OCI-LY3 (cell line): Measurements from ENCODE around the gene KIF5C.

Source experiments
- H2AFZ ChIP-seq: fragments of 200-600, 300-600 bp; shearing (Covaris generic); 2 replicates; pipeline ENCODE4 v1.6.0; 2014; ENCODE audit warnings: antibody characterized with exemption, low read depth, low read length
- H3K27ac ChIP-seq: fragments of 200-600, 300-600 bp; sonication (generic); 2 replicates; pipeline ENCODE4 v1.5.1; 2014; ENCODE audit warnings: mild to moderate bottlenecking, low read length, moderate library complexity, mixed read lengths
- H3K27me3 ChIP-seq: fragments of 200-600, 300-600 bp; sonication (generic); 2 replicates; pipeline ENCODE4 v1.6.1; 2014; ENCODE audit warnings: low read depth, low read length, mixed read lengths
- H3K36me3 ChIP-seq: fragments of 200-600, 300-600 bp; sonication (generic); replicated peaks from 2 replicates; pipeline ENCODE3; 2014; ENCODE audit warnings: low read depth, low read length, mixed read lengths
- H3K4me1 ChIP-seq: fragments of 300-600, 200-600 bp; sonication (generic); 2 replicates; pipeline ENCODE4 v1.6.1; 2014; ENCODE audit warnings: low read length, mixed read lengths
- H3K4me2 ChIP-seq: fragments of 200-600, 300-600 bp; sonication (generic); 2 replicates; pipeline ENCODE4 v1.6.1; 2014; ENCODE audit warnings: low read length, mixed read lengths
- H3K4me3 ChIP-seq: fragments of 300-600, 200-600 bp; sonication (generic); 2 replicates; pipeline ENCODE4 v1.5.1; 2014; ENCODE audit warnings: antibody characterized with exemption, mild to moderate bottlenecking, low read length, moderate library complexity
- H3K79me2 ChIP-seq: fragments of 300-600, 200-600 bp; shearing (Covaris generic); 2 replicates; pipeline ENCODE4 v1.6.1; 2014; ENCODE audit warnings: mild to moderate bottlenecking, low read length, mixed read lengths
- H3K9ac ChIP-seq: fragments of 300-600, 200-600 bp; shearing (Covaris generic); 2 replicates; pipeline ENCODE4 v1.6.0; 2014; ENCODE audit warnings: mild to moderate bottlenecking, low read length, moderate library complexity
- H3K9me3 ChIP-seq: fragments of 200-600, 300-600 bp; shearing (Covaris generic); 2 replicates; pipeline ENCODE4 v1.6.1; 2014; ENCODE audit warnings: low read length, mixed read lengths; ENCODE audit not compliant: insufficient read depth
- H4K20me1 ChIP-seq: fragments of 200-600, 300-600 bp; sonication (generic); 2 replicates; pipeline ENCODE4 v1.6.1; 2016; ENCODE audit warnings: low read length, mixed read lengths; ENCODE audit not compliant: insufficient read depth
- CTCF ChIP-seq: fragments of 200-600, 300-600 bp; sonication (generic); IDR thresholded peaks from 2 replicates; pipeline ENCODE4 v1.5.1; 2014; ENCODE audit warnings: antibody characterized with exemption, low read length, low read depth
- EZH2phosphoT487 ChIP-seq: fragments of 200-600 bp; shearing (Covaris generic); IDR thresholded peaks from 2 replicates; pipeline ENCODE4 v1.6.1; 2018; ENCODE audit warnings: antibody characterized with exemption, mixed run types, low read depth

The KIF5C gene

GRCh38 chr2:148953426-148953825 is 78.4 kb downstream of the KIF5C start:
- Histone ChIP-seq H3K9ac (no peak overlapping the region), H3K27ac (no peak overlapping the region), H3K27me3 (no peaks in the 10 kb centered on the region), H3K4me1 (peaks cover 13% of the 10 kb centered on the region), H3K36me3 (no peaks in the 10 kb centered on the region), H3K9me3 (no peaks in the 10 kb centered on the region), H3K4me3 (no peak overlapping the region), H3K4me2 (no peak overlapping the region), H2AFZ (no peak overlapping the region), H3K79me2 (no peaks in the 10 kb centered on the region), H4K20me1 (no peaks in the 10 kb centered on the region)
- no peak for TF ChIP-seq EZH2phosphoT487
- TF ChIP-seq CTCF: no peak

- Histone ChIP-seq H3K27ac (no peak overlapping the region), H3K4me1 (peaks cover 2% of the 10 kb centered on the region; the same call in 1 of the 2 replicates), H3K9me3 (no peaks in the 10 kb centered on the region), H3K4me2 (no peak overlapping the region), H3K4me3 (no peak overlapping the region), H4K20me1 (no peaks in the 10 kb centered on the region), H3K36me3 (no peaks in the 10 kb centered on the region), H3K27me3 (no peaks in the 10 kb centered on the region), H2AFZ (no peak overlapping the region), H3K9ac (no peak overlapping the region), H3K79me2 (no peaks in the 10 kb centered on the region)
- TF ChIP-seq CTCF (no peak), EZH2phosphoT487 (no peak)
Measured at GRCh38 chr2:148954536-148954935, 79.5 kb downstream of the KIF5C start.

- no peak for TF ChIP-seq EZH2phosphoT487
- Histone ChIP-seq H3K4me1 (no peaks in the 10 kb centered on the region), H3K4me3 (no peak overlapping the region), H3K9me3 (no peaks in the 10 kb centered on the region), H3K27me3 (no peaks in the 10 kb centered on the region), H3K36me3 (no peaks in the 10 kb centered on the region), H3K9ac (no peak overlapping the region), H3K79me2 (no peaks in the 10 kb centered on the region), H3K4me2 (no peak overlapping the region), H4K20me1 (no peaks in the 10 kb centered on the region), H3K27ac (no peak overlapping the region), H2AFZ (no peak overlapping the region)
Measured at GRCh38 chr2:148955798-148956197, 80.8 kb downstream of the KIF5C start.

GRCh38 chr2:148957023-148957422 is 82.0 kb downstream of the KIF5C start:
- no peaks in the 10 kb centered on the region for H3K36me3 ChIP-seq
- H3K4me3 ChIP-seq: no peak overlapping the region
- H3K4me2 ChIP-seq: no peak overlapping the region
- H3K27me3 ChIP-seq: no peaks in the 10 kb centered on the region
- no peaks in the 10 kb centered on the region for H3K4me1 ChIP-seq
- no peaks in the 10 kb centered on the region for H3K9me3 ChIP-seq
- no peak overlapping the region for H3K27ac ChIP-seq
- H4K20me1 ChIP-seq: no peaks in the 10 kb centered on the region
- no peaks in the 10 kb centered on the region for H3K79me2 ChIP-seq
- H2AFZ ChIP-seq: no peak overlapping the region
- H3K9ac ChIP-seq: no peak overlapping the region
- TF ChIP-seq EZH2phosphoT487 (no peak), CTCF (no peak)

GRCh38 chr2:148959745-148960144 is 84.7 kb downstream of the KIF5C start:
- no peak for TF ChIP-seq CTCF
- TF ChIP-seq EZH2phosphoT487: no peak
- Histone ChIP-seq H4K20me1 (no peaks in the 10 kb centered on the region), H2AFZ (no peak overlapping the region), H3K4me1 (no peaks in the 10 kb centered on the region), H3K4me2 (no peak overlapping the region), H3K9me3 (no peaks in the 10 kb centered on the region), H3K4me3 (no peak overlapping the region), H3K27ac (no peak overlapping the region), H3K36me3 (no peaks in the 10 kb centered on the region), H3K27me3 (no peaks in the 10 kb centered on the region), H3K9ac (no peak overlapping the region), H3K79me2 (no peaks in the 10 kb centered on the region)
